ENCODE measurements around the gene ZFAND2B.

- TF ChIP-seq CTCF (IDR thresholded peaks at IDR 0.05) (no peak), EP300 (IDR thresholded peaks at IDR 0.05) (no peak), POLR2A (IDR thresholded peaks at IDR 0.05) (no peak)
These were observed 1.4 kb upstream of the ZFAND2B start for GRCh38 chr2:219205165-219205538.
